PC-9 (cell line): ENCODE measurements around the gene NKX2-3. TPM values are rescaled to one million over a fixed set of nuclear protein-coding genes. Genes with fewer than 3 reads are reported as not detected.

Experiments
- BruUV-seq: library from RNA; stranded (reverse); fragments of 400-500 nt; replicated peaks from 2 replicates; lab custom pipeline; 2021; lab: Mats Ljungman, UMichigan
- CTCF ChIA-PET: fragments of 300-600 bp; sonication (Branson Sonifier 250); formaldehyde crosslinking; loops from one replicate; lab custom pipeline; 2022; ENCODE audit warnings: antibody characterized with exemption; lab: Charles Lee
- POLR2A ChIA-PET: fragments of 300-600 bp; sonication (Branson Sonifier 250); formaldehyde crosslinking; loops from one replicate; lab custom pipeline; 2022; ENCODE audit warnings: antibody characterized with exemption; ENCODE audit not compliant: unreplicated experiment; lab: Charles Lee
- DNase-seq, 2 experiments: peaks; one replicate each; pipeline versions ENCODE4 v3.0.0 to v3.0.0-alpha.2; 2015 to 2022; ENCODE audit warnings: mixed read lengths in 1 of 2
- H2AFZ ChIP-seq: fragments of 200-600 bp; sonication (generic); 2 replicates; pipeline ENCODE4 v1.8.1; 2017; ENCODE audit warnings: antibody characterized with exemption
- H3F3A ChIP-seq: fragments of 200-600 bp; sonication (generic); 2 replicates; pipeline ENCODE4 v1.8.1; 2017; ENCODE audit warnings: antibody characterized with exemption, mild to moderate bottlenecking, low read depth; ENCODE audit not compliant: insufficient read depth
- H3K27ac ChIP-seq: fragments of 200-600 bp; sonication (generic); 2 replicates; pipeline ENCODE4 v1.6.1; 2016; ENCODE audit warnings: mixed run types
- H3K27me3 ChIP-seq: fragments of 200-600 bp; sonication (generic); 2 replicates; pipeline ENCODE4 v1.6.1; 2016; ENCODE audit warnings: low read depth, mixed run types; ENCODE audit not compliant: insufficient read depth
- H3K36me3 ChIP-seq: fragments of 200-600 bp; sonication (generic); 2 replicates; pipeline ENCODE4 v1.6.1; 2016; ENCODE audit warnings: low read depth, mixed run types
- H3K4me1 ChIP-seq: fragments of 200-600 bp; sonication (generic); replicated peaks from 2 replicates; pipeline ENCODE4 v1.6.1; 2016; ENCODE audit warnings: mixed run types; ENCODE audit not compliant: insufficient read depth
- H3K4me2 ChIP-seq: fragments of 200-600 bp; sonication (generic); 2 replicates; pipeline ENCODE4 v1.6.1; 2017; ENCODE audit warnings: mixed run types
- H3K4me3 ChIP-seq: fragments of 200-600 bp; sonication (generic); 2 replicates; pipeline ENCODE4 v1.6.1; 2016; ENCODE audit warnings: mixed run types
- H3K79me2 ChIP-seq: fragments of 200-600 bp; sonication (generic); 2 replicates; pipeline ENCODE4 v1.6.1; 2017; ENCODE audit warnings: low read depth, mixed run types
- H3K9me2 ChIP-seq: fragments of 200-600 bp; sonication (generic); 2 replicates; pipeline ENCODE4 v1.8.1; 2017; ENCODE audit warnings: mild to moderate bottlenecking; ENCODE audit not compliant: insufficient read depth
- H3K9me3 ChIP-seq: fragments of 200-600 bp; sonication (generic); 2 replicates; pipeline ENCODE4 v1.8.1; 2016; ENCODE audit warnings: low read depth; ENCODE audit not compliant: insufficient read depth
- H4K20me1 ChIP-seq: fragments of 200-600 bp; sonication (generic); 2 replicates; pipeline ENCODE4 v1.8.1; 2017; ENCODE audit not compliant: insufficient read depth
- CTCF ChIP-seq: fragments of 200-600 bp; sonication (generic); conservative IDR thresholded peaks from 2 replicates; pipeline ENCODE4 v1.6.1; 2017; ENCODE audit warnings: mixed run types, antibody characterized with exemption, mild to moderate bottlenecking, moderate library complexity
- EZH2 ChIP-seq: fragments of 200-600 bp; sonication (generic); IDR thresholded peaks from 2 replicates; pipeline ENCODE4 v1.8.0; 2017; ENCODE audit warnings: antibody characterized with exemption, low read depth
- intact Hi-C: fragments of 100-400 bp; cut with micrococcal nuclease; formaldehyde crosslinking; loops from one replicate; pipeline ENCODE4 v1.10.0; 2022; ENCODE audit not compliant: unreplicated experiment
- total RNA-seq: library from RNA; stranded (reverse); gene quantifications from 2 replicates; pipeline ENCODE4 v1.2.3, GENCODE V29; 2021

NKX2-3 gene
- total RNA-seq, 1 experiment from 2014 or later: not detected

GRCh38 chr10:99489271-99489670, 43.5 kb upstream of the NKX2-3 start:
- no TSS peak for BruUV-seq
- H3K9me3 ChIP-seq: no peaks in the 10 kb centered on the region
- no peaks in the 10 kb centered on the region for H3F3A ChIP-seq
- H3K36me3 ChIP-seq: no peaks in the 10 kb centered on the region
- no peak overlapping the region for H3K4me2 ChIP-seq
- no peaks in the 10 kb centered on the region for H3K9me2 ChIP-seq
- TF ChIP-seq CTCF (no peak), EZH2 (no peak)
- no peak overlapping the region for H3K27ac ChIP-seq
- POLR2A ChIA-PET: no interaction called here
- H3K79me2 ChIP-seq: no peaks in the 10 kb centered on the region
- no peaks in the 10 kb centered on the region for H4K20me1 ChIP-seq
- H2AFZ ChIP-seq: no peak overlapping the region
- no peak overlapping the region for H3K4me3 ChIP-seq
- CTCF ChIA-PET: interaction anchor here (0.7 kb wide), 1 partner anchor 504 kb away, joined by 11 read pairs; no protein-coding TSS in a partner anchor
- no peaks in the 10 kb centered on the region for H3K4me1 ChIP-seq
- no peak for DNase-seq
- intact Hi-C loops: no loop called here
- peaks cover 38% of the 10 kb centered on the region for H3K27me3 ChIP-seq

- H3K36me3 ChIP-seq: no peaks in the 10 kb centered on the region
- no peak for TF ChIP-seq EZH2
- no peak for TF ChIP-seq CTCF
- no TSS peak for BruUV-seq
- H3K4me3 ChIP-seq: no peak overlapping the region
- H2AFZ ChIP-seq: no peak overlapping the region
- H3K4me2 ChIP-seq: no peak overlapping the region
- H3K9me2 ChIP-seq: no peaks in the 10 kb centered on the region
- H3K4me1 ChIP-seq: no peaks in the 10 kb centered on the region
- no peak overlapping the region for H3K27ac ChIP-seq
- ChIA-PET POLR2A (interaction anchor here (0.6 kb wide), 1 partner anchor 660 kb away, joined by 4 read pairs; no protein-coding TSS in a partner anchor), CTCF (no interaction called here)
- H4K20me1 ChIP-seq: no peaks in the 10 kb centered on the region
- no peaks in the 10 kb centered on the region for H3K79me2 ChIP-seq
- no peaks in the 10 kb centered on the region for H3F3A ChIP-seq
- H3K27me3 ChIP-seq: peaks cover 15% of the 10 kb centered on the region
- H3K9me3 ChIP-seq: no peaks in the 10 kb centered on the region
- intact Hi-C loops: no loop called here
- DNase-seq: no peak
These were observed 35.3 kb upstream of the NKX2-3 start for GRCh38 chr10:99497343-99498025.

GRCh38 chr10:99506416-99506815, 26.3 kb upstream of the NKX2-3 start:
- POLR2A ChIA-PET: no interaction called here
- DNase-seq: no peak

More at GRCh38 chr10:99506416-99506815, 26.3 kb upstream of the NKX2-3 start:
- intact Hi-C loops: no loop called here
- no peak for TF ChIP-seq CTCF
- no peak for TF ChIP-seq EZH2
- no TSS peak for BruUV-seq
- H2AFZ ChIP-seq: no peak overlapping the region
- no peaks in the 10 kb centered on the region for H3K36me3 ChIP-seq
- H3K27ac ChIP-seq: no peak overlapping the region
- CTCF ChIA-PET: no interaction called here
- H3F3A ChIP-seq: no peaks in the 10 kb centered on the region
- H3K27me3 ChIP-seq: peaks cover 11% of the 10 kb centered on the region
- no peak overlapping the region for H3K4me3 ChIP-seq
- no peaks in the 10 kb centered on the region for H3K9me2 ChIP-seq
- no peaks in the 10 kb centered on the region for H4K20me1 ChIP-seq
- no peaks in the 10 kb centered on the region for H3K79me2 ChIP-seq
- H3K9me3 ChIP-seq: no peaks in the 10 kb centered on the region
- H3K4me1 ChIP-seq: no peaks in the 10 kb centered on the region
- H3K4me2 ChIP-seq: no peak overlapping the region
